Measurements from ENCODE around the gene GNAT1. TPM values are rescaled to one million over a fixed set of nuclear protein-coding genes. Genes with fewer than 3 reads are reported as not detected.

The GNAT1 gene
- total and polyA plus RNA-seq, 2 of the 13 experiments (the other 11 are each of a cell fraction or from before 2014, with no cell fraction given), result 0.15 TPM; not detected in 1

DNA sequence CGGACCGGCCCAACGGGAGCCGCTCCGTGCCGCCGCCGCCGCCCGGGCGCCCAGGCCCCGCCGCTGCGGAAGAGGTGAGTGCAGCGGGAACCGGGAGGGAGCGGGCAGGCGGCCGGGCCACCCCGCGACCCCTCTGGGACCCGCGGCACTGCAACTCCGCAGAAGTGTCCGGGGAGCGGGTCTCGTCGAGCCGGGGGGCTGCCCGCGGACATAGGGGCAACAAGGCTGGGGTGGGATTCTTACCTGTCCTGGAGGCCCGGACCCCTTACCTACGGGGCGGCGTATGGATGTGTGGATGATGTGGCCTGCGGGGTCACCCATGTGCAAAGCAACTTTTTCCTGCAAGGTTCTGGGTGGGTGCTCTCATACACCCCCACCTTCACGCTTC is 35.9 kb upstream of the GNAT1 start:
- peak overlapping the region; percentile 71 for H3K9ac ChIP-seq (ENCODE audit: insufficient read depth, low read depth, low read length)
- DNase-seq (ENCODE audit: low spot score), result no peak
- peaks cover 0 to 9% of the 10 kb centered on the region in 2 experiments; a peak in 1 of 5 replicates for H3K36me3 ChIP-seq (replicated peaks in 1 of 2; ENCODE audit: control insufficient read depth in 1 of 2, insufficient read depth in 2 of 2, low read length in 2 of 2)
- WGBS (ENCODE audit: low lambda C conversion rate), result 0% methylated on average over 5 of the region's 37 CpGs
- FAIRE-seq, result no peak
- H3K79me2 ChIP-seq (ENCODE audit: insufficient read depth, low read length), result peaks cover 7% of the 10 kb centered on the region
- peaks cover 0 to 15% of the 10 kb centered on the region in 2 experiments; a peak in 2 of 5 replicates for H3K27me3 ChIP-seq (ENCODE audit: control insufficient read depth in 1 of 2, insufficient read depth in 2 of 2, low read length in 2 of 2)
- H3K4me3 ChIP-seq (replicated peaks in 1 of 3; ENCODE audit: insufficient read depth in 1 of 3, low read depth in 2 of 3, low read length in 3 of 3), result peak overlapping the region; percentile 67 to 84 (median 81)
- in situ Hi-C loops (cut with HindIII; ENCODE audit: extremely low pct_ligation_motif_present, low pct_unique_long_range_greater_than_20kb) (no loop called here), intact Hi-C loops (cut with micrococcal nuclease; ENCODE audit: unreplicated experiment) (loop anchor here (1.0 kb wide), 1 partner anchor 34 kb away; no protein-coding TSS in a partner anchor)
- H3K9me3 ChIP-seq (ENCODE audit: low read length), result no peaks in the 10 kb centered on the region
- ATAC-seq, result no peak; the same call in 2 of the 3 replicates
- no peaks in the 10 kb centered on the region for H4K20me1 ChIP-seq (ENCODE audit: insufficient read depth, low read length)
- peaks cover 69% of the 10 kb centered on the region for H3K4me1 ChIP-seq (ENCODE audit: insufficient read depth, low read length)
- no peak overlapping the region for H3K27ac ChIP-seq (ENCODE audit: extremely low read length, insufficient read depth, low read length)
- peak overlapping the region; percentile 91 for H3K4me2 ChIP-seq (ENCODE audit: low read depth, low read length)
- POLR2A ChIA-PET, result interaction anchor here (1.1 to 3.7 kb wide), 5 partner anchors 12 to 40 kb away, joined by 3 to 23 read pairs (median 6); no protein-coding TSS in a partner anchor
- BruUV-seq (replicated peaks), result no TSS peak
- CTCF ChIA-PET (ENCODE audit: low intra/inter-chr PET ratio, low total read pairs), result interaction anchor here (1.1 to 3.0 kb wide), 2 partner anchors 34 kb away, joined by 4 to 22 read pairs; no protein-coding TSS in a partner anchor
- H2AFZ ChIP-seq (ENCODE audit: low read length), result no peak overlapping the region
- TF ChIP-seq, protein P1, sequence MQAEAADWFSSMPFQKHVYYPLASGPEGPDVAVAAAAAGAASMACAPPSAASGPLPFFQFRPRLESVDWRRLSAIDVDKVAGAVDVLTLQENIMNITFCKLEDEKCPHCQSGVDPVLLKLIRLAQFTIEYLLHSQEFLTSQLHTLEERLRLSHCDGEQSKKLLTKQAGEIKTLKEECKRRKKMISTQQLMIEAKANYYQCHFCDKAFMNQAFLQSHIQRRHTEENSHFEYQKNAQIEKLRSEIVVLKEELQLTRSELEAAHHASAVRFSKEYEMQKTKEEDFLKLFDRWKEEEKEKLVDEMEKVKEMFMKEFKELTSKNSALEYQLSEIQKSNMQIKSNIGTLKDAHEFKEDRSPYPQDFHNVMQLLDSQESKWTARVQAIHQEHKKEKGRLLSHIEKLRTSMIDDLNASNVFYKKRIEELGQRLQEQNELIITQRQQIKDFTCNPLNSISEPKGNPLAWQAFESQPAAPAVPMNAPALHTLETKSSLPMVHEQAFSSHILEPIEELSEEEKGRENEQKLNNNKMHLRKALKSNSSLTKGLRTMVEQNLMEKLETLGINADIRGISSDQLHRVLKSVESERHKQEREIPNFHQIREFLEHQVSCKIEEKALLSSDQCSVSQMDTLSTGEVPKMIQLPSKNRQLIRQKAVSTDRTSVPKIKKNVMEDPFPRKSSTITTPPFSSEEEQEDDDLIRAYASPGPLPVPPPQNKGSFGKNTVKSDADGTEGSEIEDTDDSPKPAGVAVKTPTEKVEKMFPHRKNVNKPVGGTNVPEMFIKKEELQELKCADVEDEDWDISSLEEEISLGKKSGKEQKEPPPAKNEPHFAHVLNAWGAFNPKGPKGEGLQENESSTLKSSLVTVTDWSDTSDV (CRISPR knock-in tag; IDR thresholded peaks at IDR 0.05), result 0 out of 2 replicates have a peak, but pooled peaks have one; percentile 24
- peak; percentile 15; the same call in 1 of the 2 replicates for TF ChIP-seq ZNF768 (CRISPR knock-in tag; IDR thresholded peaks at IDR 0.05)
- TF ChIP-seq HNRNPLL (IDR thresholded peaks at IDR 0.05; ENCODE audit: low read depth, low read length, poor library complexity, severe bottlenecking), result peak; percentile 4
- no peak for TF ChIP-seq PPARG (CRISPR knock-in tag; conservative IDR thresholded peaks at IDR 0.05)
- TF ChIP-seq AKAP8 (CRISPR knock-in tag; IDR thresholded peaks at IDR 0.05), result no peak
- TF ChIP-seq, protein P2, sequence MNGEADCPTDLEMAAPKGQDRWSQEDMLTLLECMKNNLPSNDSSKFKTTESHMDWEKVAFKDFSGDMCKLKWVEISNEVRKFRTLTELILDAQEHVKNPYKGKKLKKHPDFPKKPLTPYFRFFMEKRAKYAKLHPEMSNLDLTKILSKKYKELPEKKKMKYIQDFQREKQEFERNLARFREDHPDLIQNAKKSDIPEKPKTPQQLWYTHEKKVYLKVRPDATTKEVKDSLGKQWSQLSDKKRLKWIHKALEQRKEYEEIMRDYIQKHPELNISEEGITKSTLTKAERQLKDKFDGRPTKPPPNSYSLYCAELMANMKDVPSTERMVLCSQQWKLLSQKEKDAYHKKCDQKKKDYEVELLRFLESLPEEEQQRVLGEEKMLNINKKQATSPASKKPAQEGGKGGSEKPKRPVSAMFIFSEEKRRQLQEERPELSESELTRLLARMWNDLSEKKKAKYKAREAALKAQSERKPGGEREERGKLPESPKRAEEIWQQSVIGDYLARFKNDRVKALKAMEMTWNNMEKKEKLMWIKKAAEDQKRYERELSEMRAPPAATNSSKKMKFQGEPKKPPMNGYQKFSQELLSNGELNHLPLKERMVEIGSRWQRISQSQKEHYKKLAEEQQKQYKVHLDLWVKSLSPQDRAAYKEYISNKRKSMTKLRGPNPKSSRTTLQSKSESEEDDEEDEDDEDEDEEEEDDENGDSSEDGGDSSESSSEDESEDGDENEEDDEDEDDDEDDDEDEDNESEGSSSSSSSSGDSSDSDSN (CRISPR knock-in tag; IDR thresholded peaks at IDR 0.05), result peak; percentile 69; the same call in 1 of the 2 replicates
- no peak for TF ChIP-seq KMT2A (CRISPR knock-in tag; IDR thresholded peaks at IDR 0.05)
- TF ChIP-seq, protein P3, sequence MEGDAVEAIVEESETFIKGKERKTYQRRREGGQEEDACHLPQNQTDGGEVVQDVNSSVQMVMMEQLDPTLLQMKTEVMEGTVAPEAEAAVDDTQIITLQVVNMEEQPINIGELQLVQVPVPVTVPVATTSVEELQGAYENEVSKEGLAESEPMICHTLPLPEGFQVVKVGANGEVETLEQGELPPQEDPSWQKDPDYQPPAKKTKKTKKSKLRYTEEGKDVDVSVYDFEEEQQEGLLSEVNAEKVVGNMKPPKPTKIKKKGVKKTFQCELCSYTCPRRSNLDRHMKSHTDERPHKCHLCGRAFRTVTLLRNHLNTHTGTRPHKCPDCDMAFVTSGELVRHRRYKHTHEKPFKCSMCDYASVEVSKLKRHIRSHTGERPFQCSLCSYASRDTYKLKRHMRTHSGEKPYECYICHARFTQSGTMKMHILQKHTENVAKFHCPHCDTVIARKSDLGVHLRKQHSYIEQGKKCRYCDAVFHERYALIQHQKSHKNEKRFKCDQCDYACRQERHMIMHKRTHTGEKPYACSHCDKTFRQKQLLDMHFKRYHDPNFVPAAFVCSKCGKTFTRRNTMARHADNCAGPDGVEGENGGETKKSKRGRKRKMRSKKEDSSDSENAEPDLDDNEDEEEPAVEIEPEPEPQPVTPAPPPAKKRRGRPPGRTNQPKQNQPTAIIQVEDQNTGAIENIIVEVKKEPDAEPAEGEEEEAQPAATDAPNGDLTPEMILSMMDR (CRISPR knock-in tag; IDR thresholded peaks at IDR 0.05), result 0 out of 2 replicates have a peak, but pooled peaks have one; percentile 17
- TF ChIP-seq, protein P4, sequence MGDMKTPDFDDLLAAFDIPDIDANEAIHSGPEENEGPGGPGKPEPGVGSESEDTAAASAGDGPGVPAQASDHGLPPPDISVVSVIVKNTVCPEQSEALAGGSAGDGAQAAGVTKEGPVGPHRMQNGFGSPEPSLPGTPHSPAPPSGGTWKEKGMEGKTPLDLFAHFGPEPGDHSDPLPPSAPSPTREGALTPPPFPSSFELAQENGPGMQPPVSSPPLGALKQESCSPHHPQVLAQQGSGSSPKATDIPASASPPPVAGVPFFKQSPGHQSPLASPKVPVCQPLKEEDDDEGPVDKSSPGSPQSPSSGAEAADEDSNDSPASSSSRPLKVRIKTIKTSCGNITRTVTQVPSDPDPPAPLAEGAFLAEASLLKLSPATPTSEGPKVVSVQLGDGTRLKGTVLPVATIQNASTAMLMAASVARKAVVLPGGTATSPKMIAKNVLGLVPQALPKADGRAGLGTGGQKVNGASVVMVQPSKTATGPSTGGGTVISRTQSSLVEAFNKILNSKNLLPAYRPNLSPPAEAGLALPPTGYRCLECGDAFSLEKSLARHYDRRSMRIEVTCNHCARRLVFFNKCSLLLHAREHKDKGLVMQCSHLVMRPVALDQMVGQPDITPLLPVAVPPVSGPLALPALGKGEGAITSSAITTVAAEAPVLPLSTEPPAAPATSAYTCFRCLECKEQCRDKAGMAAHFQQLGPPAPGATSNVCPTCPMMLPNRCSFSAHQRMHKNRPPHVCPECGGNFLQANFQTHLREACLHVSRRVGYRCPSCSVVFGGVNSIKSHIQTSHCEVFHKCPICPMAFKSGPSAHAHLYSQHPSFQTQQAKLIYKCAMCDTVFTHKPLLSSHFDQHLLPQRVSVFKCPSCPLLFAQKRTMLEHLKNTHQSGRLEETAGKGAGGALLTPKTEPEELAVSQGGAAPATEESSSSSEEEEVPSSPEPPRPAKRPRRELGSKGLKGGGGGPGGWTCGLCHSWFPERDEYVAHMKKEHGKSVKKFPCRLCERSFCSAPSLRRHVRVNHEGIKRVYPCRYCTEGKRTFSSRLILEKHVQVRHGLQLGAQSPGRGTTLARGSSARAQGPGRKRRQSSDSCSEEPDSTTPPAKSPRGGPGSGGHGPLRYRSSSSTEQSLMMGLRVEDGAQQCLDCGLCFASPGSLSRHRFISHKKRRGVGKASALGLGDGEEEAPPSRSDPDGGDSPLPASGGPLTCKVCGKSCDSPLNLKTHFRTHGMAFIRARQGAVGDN (CRISPR knock-in tag; IDR thresholded peaks at IDR 0.05), result peak; percentile 38
- no peak for TF ChIP-seq ZNF629 (CRISPR knock-in tag; conservative IDR thresholded peaks at IDR 0.05)
- peak; percentile 31; the same call in 1 of the 2 replicates for TF ChIP-seq ZNF501 (CRISPR knock-in tag; IDR thresholded peaks at IDR 0.05)
- TF ChIP-seq, protein P5, sequence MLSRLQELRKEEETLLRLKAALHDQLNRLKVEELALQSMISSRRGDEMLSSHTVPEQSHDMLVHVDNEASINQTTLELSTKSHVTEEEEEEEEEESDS (CRISPR knock-in tag; IDR thresholded peaks at IDR 0.05; ENCODE audit: borderline replicate concordance), result no peak

Measured in HepG2 (cell line).